HG03103 (cell line): Measurements from ENCODE around the gene SPI1.

Experiments used
- ATAC-seq: cut with Tn5 transposase; IDR thresholded peaks from one replicate; pipeline ENCODE4 v1.9.1; 2021; ENCODE audit warnings: low read depth; ENCODE audit not compliant: unreplicated experiment

SPI1 gene

DNA sequence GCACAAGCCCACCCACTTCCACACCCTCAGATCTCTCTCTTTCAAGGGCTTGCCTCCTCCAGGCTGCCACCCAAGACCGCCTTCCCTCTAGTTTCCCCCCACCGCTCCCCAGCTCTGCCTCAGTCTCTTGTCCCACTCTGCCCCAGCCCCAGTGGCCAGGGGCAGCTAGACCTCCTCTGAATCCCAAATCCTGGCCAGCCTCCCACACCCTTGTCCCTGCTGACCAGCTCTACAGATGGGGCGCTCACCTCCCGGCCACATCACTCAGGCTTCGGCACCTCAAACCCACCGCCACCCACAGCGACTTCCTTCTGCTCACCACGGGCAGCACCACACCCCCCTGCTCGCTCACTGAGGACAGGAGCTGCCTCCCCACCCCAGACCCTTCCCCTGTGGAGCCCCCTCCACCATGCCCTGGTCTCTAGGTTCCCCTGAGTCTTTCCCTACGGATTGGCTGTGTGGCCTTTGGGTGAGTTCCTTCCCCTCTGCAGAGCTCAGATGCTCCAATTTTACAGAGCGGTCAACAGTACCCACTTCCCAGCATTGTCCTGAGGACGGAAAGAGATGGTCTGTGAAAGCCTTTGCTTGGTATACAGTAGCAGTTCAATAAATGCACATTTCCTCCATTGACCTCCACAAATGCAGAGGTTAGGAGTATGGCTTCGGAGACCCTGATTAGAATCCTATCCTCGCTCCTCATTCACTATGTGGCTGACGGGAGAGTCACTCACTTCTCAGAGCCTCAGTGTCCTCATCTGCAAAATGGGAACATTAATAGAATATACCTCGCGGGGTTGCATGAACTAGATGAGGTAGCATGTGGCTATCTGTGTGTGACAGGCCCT is 11.5 kb upstream of the SPI1 start:
- ATAC-seq, result no peak

- no peak for ATAC-seq
Observed at GRCh38 chr11:47388697-47389576, 10.6 kb upstream of the SPI1 start.

GRCh38 chr11:47387944-47388696 is 9.8 kb upstream of the SPI1 start:
- no peak for ATAC-seq

- ATAC-seq, result no peak
Observed at GRCh38 chr11:47384498-47384897, 6.2 kb upstream of the SPI1 start.

DNA sequence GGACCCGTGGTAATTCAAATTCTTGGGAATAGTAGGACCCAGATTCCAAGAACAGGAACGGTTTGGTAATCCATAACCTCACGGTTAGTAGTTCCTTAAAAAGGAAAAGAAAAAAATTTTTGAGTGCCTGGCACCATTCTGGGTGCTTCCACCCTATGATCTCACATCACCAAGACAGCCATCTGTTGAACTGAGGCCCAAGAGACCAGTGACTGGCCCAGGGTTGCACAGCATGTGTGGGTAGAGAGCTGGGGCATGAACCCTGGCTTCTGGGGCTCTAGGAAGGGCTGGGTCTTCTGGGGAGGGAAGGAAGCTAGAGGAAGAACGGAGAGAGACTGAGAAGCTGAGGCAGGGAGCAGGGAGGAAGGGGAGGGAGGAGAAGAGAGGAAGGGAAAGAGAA is 4.7 kb upstream of the SPI1 start:
- ATAC-seq, result no peak

DNA sequence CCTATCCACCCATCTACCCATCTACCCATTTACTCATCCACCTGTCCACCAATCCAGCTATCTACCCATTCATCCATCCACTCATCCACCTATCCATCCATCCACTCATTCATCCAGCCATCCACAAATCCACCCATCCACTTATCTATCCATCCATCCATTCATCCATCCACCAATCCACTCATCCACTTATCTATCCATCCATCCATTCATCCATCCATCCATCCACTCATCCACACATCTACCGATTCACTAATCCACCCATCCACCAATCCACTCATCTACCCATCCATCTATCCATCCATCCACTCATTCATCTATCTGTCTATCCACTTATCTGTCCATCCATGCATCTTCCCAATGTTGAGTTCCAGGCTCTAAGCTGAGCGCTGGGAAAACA is 1.7 kb upstream of the SPI1 start:
- ATAC-seq, result no peak

- ATAC-seq, result no peak
Observed at GRCh38 chr11:47379317-47379716, 970 bp upstream of the SPI1 start.

DNA sequence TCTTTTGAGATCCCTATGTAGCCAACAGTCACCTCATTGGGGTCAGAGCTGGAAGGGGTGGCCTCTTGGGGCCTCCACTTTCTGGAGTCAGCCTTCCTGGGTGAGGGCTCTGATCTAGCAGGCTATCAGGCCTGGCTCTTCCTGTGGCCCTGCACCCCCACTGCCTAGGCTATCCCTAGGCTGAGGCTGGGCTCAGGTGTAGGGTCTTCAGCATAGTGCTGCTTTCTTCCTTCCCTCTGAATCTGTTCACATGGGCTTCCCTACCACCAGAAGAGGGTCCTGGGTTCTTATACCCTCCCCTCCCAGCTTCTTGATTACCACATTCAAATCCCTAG is 456 bp upstream of the SPI1 start:
- peak; percentile 8 for ATAC-seq

DNA sequence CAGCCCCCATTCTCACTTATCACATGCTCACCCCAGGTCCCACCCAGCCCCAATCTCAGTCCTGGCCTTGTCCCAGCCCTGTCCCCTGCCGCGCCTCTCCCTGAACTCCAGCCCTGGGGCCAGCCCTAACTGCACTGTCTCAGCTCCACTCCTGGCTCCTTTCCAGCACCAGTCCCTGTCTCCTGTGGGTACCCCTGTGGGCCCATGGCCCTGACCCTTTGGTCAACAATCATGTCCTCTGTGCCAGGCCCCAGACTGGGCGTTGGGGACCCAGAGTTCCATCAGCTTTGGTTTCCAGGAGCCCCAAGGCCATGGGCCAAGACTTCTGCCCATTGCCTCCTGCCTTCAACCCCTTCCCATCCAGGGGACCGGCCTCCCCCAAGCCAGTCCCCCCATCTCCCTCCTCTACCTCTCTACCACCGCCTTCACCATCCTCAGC is 757 bp downstream of the SPI1 start:
- ATAC-seq, result no peak

DNA sequence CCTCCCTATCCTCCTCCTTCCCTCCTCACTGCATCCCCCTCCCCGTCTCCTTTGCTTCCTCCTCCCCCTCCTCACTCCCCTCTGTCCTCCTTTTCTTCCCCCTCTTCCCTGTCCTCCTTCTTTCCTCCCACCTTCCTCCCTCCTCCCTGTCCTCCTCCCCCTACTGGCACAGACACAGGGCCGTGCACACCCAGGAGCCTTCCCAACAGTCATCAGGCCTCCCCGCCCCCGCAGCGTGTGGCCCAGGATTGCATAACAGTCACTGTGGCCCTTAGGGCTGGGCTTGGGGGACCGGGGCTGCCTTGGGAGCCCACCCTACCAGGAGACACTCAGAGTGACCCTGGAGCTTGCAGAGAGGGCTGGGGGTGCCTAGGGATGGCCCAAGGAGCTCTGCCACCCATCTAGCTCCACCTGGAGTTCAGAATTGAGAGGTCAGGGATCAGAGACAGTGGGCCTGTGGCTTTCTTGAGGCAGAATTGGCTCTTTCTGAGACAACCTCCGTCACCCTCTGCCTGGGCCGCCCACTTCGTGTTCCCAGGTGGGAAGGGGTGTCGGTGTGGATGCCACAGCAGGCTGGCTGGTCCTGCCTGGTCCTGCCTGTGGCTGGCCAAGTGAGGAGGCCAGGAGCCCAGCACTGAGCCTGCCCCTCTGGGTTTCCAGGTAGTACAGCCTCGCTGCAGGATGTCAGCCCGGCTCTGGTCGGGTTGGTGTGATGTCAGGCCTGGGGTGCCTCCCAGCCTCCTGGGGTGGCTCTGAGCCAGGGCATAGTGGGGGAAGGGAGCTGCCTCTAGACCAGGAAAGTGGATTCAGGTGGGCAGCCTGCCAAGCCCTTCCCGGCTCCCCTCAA is 1.6 kb downstream of the SPI1 start:
- ATAC-seq, result no peak

DNA sequence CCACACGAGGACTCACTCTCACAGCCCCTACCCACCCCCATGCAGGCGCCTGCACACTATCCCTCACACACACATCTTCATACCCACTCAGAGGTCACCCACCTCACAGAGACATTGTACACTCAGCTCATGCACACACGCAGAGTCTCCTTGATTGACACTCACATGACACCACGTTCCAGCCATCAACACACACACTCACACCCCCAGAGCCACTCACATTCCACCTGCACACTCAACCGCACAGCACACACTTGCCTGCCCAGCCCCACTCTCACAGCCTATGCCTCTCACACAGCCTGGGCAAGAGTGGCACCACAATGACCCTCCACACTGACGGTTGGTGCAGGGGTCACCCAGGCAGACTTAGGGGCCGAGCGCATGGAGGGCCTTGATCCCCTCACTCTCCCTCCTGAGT is 2.2 kb downstream of the SPI1 start:
- ATAC-seq, result no peak

DNA sequence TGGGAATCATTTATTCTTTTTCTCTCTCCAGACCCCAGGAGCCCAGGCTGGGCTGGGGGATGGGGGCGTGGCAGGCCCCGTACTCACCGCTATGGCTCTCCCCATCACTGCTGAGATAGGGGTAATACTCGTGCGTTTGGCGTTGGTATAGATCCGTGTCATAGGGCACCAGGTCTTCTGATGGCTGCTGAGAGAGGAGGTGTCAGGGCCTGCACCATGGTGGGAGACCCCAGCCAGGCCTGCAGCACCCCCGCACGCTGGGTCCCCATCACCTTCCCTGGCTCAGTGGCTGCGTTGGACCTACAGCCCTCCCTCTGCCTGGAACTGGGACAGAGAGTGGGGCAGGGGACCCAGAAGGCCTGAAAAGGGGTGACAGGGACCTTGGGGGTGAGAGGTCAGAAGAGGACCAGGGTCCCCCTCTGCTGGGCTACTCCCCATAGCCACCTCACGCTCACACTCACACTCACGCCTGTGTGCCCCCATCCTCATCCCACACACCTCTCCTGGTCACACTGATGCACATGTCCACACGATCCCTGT is 2.7 kb downstream of the SPI1 start:
- ATAC-seq, result no peak

GRCh38 chr11:47375020-47375419 is 3.3 kb downstream of the SPI1 start:
- no peak for ATAC-seq

DNA sequence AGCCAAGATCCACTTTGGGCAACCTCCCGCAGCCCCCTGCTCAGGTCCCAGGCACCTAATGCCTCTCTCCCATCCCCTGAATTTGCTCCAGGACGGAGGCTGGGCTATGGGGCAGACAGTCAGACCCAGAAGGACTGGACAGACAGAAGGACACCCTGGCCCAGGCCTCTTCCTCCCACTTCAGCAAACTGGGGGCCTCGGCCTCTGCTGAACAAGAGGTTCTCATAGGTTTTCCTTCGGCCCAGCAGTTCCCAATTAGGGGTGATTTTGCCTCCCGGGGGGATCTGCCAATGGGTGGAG is 3.7 kb downstream of the SPI1 start:
- no peak for ATAC-seq

- ATAC-seq, result no peak
Observed at GRCh38 chr11:47373876-47374719, 4.2 kb downstream of the SPI1 start.

GRCh38 chr11:47372422-47372821 is 5.9 kb downstream of the SPI1 start:
- ATAC-seq, result no peak

DNA sequence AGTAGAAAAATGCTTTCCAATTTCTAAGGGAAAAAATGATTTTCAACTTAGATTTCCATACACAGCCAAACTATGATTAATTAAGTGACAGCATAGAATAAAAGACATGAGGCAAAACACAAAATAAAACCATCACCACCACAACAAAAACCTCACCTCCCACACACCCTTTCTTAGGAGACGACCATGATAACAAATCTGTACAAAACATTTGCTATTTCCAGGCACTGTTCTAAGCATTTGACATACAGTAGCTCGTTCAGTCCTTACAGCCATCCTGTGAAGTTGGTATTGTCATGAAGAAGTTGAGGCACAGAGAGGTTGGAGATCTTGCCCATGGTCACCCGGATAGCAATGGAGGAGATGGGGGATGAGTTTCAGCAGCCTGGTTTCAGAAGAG is 8.7 kb downstream of the SPI1 start:
- ATAC-seq, result no peak

DNA sequence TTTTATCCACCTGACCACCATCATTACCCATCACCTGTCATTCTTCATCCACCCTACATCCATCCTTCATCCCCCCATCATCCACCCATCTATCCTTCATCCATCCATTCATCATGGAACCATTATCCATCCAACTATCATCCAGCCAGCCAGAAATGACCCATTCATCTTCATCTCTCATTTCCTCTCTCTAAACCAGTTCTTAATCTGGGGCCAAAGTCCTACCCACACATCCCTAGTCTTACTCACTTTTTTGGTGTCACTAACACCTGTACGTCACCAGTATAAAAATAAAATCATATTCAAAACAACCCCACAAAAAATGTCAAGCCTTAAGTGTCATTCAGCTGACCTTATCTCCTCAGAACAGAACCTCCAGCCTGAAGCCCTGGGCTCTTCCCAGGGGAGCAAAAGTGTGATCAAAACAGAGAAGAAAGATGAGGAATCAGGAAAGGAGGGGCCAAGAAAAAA is 12.3 kb downstream of the SPI1 start:
- ATAC-seq, result no peak

- ATAC-seq, result no peak
Observed at GRCh38 chr11:47361419-47361818, 16.9 kb downstream of the SPI1 start.
